Kidney epithelial cell (primary cell): ENCODE measurements around the gene TLE7. TPM values are rescaled to one million over a fixed set of nuclear protein-coding genes. Genes with fewer than 3 reads are reported as not detected.

Experiments
- DNase-seq: peaks from one replicate; pipeline ENCODE4 v3.0.0-alpha.2; 2010; ENCODE audit warnings: low read depth
- H3K27me3 ChIP-seq: 2 replicates; pipeline ENCODE4 v1.6.0; 2011; ENCODE audit warnings: low read length; ENCODE audit not compliant: control insufficient read depth, insufficient read depth
- H3K36me3 ChIP-seq: 2 replicates; pipeline ENCODE4 v1.5.1; 2011; ENCODE audit warnings: low read length; ENCODE audit not compliant: control insufficient read depth, insufficient read depth
- H3K4me3 ChIP-seq: 2 replicates; pipeline ENCODE4 v1.5.1; 2011; ENCODE audit warnings: low read depth, mild to moderate bottlenecking, control low read depth, low read length
- CTCF ChIP-seq: IDR thresholded peaks from 2 replicates; pipeline ENCODE4 v1.5.1; 2011; ENCODE audit warnings: mild to moderate bottlenecking, moderate library complexity, low read length, control low read depth, inconsistent platforms; ENCODE audit not compliant: insufficient read depth, poor library complexity, severe bottlenecking
- total RNA-seq: library from RNA; depleted of rRNA; stranded (reverse); fragments of >200 nt; gene quantifications from 2 replicates; pipeline ENCODE4 v1.2.3, GENCODE V29; 2015

Gene TLE7
- total RNA-seq, 1 donor from 2014 or later = not detected

GRCh38 chr16:71482569-71482968 lies 40.7 kb upstream of the TLE7 start:
- Histone ChIP-seq H3K4me3 (no peak overlapping the region), H3K36me3 (no peaks in the 10 kb centered on the region), H3K27me3 (no peaks in the 10 kb centered on the region)
- no peak for TF ChIP-seq CTCF
- DNase-seq = no peak

GRCh38 chr16:71480956-71481355 lies 39.1 kb upstream of the TLE7 start:
- no peaks in the 10 kb centered on the region for H3K27me3 ChIP-seq
- no peak for TF ChIP-seq CTCF
- no peak overlapping the region for H3K4me3 ChIP-seq
- DNase-seq = no peak
- H3K36me3 ChIP-seq = peaks cover 2% of the 10 kb centered on the region

GRCh38 chr16:71479420-71479819 lies 37.6 kb upstream of the TLE7 start:
- no peak overlapping the region for H3K4me3 ChIP-seq
- DNase-seq = no peak
- H3K36me3 ChIP-seq = peaks cover 2% of the 10 kb centered on the region
- no peaks in the 10 kb centered on the region for H3K27me3 ChIP-seq
- peak; percentile 45 for TF ChIP-seq CTCF

GRCh38 chr16:71476457-71477124 lies 34.7 kb upstream of the TLE7 start:
- no peak for TF ChIP-seq CTCF
- Histone ChIP-seq H3K27me3 (no peaks in the 10 kb centered on the region), H3K4me3 (no peak overlapping the region), H3K36me3 (peaks cover 2% of the 10 kb centered on the region)
- no peak for DNase-seq

GRCh38 chr16:71474864-71475263 lies 33.0 kb upstream of the TLE7 start:
- H3K36me3 ChIP-seq = peaks cover 2% of the 10 kb centered on the region
- no peak overlapping the region for H3K4me3 ChIP-seq
- DNase-seq = peak; percentile 73
- H3K27me3 ChIP-seq = no peaks in the 10 kb centered on the region
- no peak for TF ChIP-seq CTCF

- no peak for TF ChIP-seq CTCF
- H3K27me3 ChIP-seq = no peaks in the 10 kb centered on the region
- H3K4me3 ChIP-seq = no peak overlapping the region
- no peak for DNase-seq
- peaks cover 2% of the 10 kb centered on the region for H3K36me3 ChIP-seq
These were observed 32.0 kb upstream of the TLE7 start for GRCh38 chr16:71473891-71474290.
